Activated naive CD8-positive, alpha-beta T cell treated with anti-CD3 and anti-CD28 coated beads, Interleukin-2, amount 50 U/mL, for 24 hours (primary cell): Measurements from ENCODE around the gene MROH7.

ENCODE experiments used
- ATAC-seq: fragments of 150-1000 bp; cut with Tn5 transposase; one replicate; pipeline ENCODE4 v1.10.0; 2021
- DNase-seq: peaks from one replicate; pipeline ENCODE4 v3.0.0; 2021
- H3K27ac Mint-ChIP-seq: one replicate; pipeline ENCODE4 v1.8.0; 2021; ENCODE audit warnings: mild to moderate bottlenecking, mixed read lengths
- H3K27me3 Mint-ChIP-seq: one replicate; pipeline ENCODE4 v1.8.0; 2021; ENCODE audit warnings: mixed read lengths
- H3K36me3 Mint-ChIP-seq: one replicate; pipeline ENCODE4 v1.8.0; 2021; ENCODE audit warnings: low read depth, mixed read lengths
- H3K4me1 Mint-ChIP-seq: one replicate; pipeline ENCODE4 v1.8.0; 2021; ENCODE audit warnings: mixed read lengths
- H3K4me3 Mint-ChIP-seq: one replicate; pipeline ENCODE4 v1.8.0; 2021; ENCODE audit warnings: mild to moderate bottlenecking, moderate library complexity, mixed read lengths
- H3K9me3 Mint-ChIP-seq: one replicate; pipeline ENCODE4 v1.8.0; 2021; ENCODE audit warnings: mixed read lengths

The MROH7 gene

GRCh38 chr1:54606096-54606989 is 35.2 kb upstream of the MROH7 start:
- Mint-ChIP-seq H3K27ac (no peak overlapping the region), H3K9me3 (no peaks in the 10 kb centered on the region), H3K27me3 (no peaks in the 10 kb centered on the region), H3K4me3 (no peak overlapping the region), H3K4me1 (peaks cover 13% of the 10 kb centered on the region), H3K36me3 (no peaks in the 10 kb centered on the region)
- DNase-seq: no peak
- no peak for ATAC-seq

GRCh38 chr1:54606990-54607325 is 34.6 kb upstream of the MROH7 start:
- Mint-ChIP-seq H3K27me3 (no peaks in the 10 kb centered on the region), H3K9me3 (no peaks in the 10 kb centered on the region), H3K36me3 (no peaks in the 10 kb centered on the region), H3K4me3 (no peak overlapping the region), H3K27ac (no peak overlapping the region), H3K4me1 (peaks cover 13% of the 10 kb centered on the region)
- no peak for DNase-seq
- no peak for ATAC-seq

GRCh38 chr1:54607821-54608565 is 33.6 kb upstream of the MROH7 start:
- Mint-ChIP-seq H3K4me3 (no peak overlapping the region), H3K27me3 (no peaks in the 10 kb centered on the region), H3K4me1 (peaks cover 13% of the 10 kb centered on the region), H3K27ac (no peak overlapping the region), H3K9me3 (no peaks in the 10 kb centered on the region), H3K36me3 (no peaks in the 10 kb centered on the region)
- DNase-seq (no peak), ATAC-seq (no peak)

- DNase-seq: no peak
- Mint-ChIP-seq H3K9me3 (no peaks in the 10 kb centered on the region), H3K4me1 (peaks cover 13% of the 10 kb centered on the region), H3K27ac (no peak overlapping the region), H3K36me3 (no peaks in the 10 kb centered on the region), H3K27me3 (no peaks in the 10 kb centered on the region), H3K4me3 (no peak overlapping the region)
- no peak for ATAC-seq
These were observed 32.9 kb upstream of the MROH7 start for GRCh38 chr1:54608566-54609230.

GRCh38 chr1:54609301-54609921 is 32.2 kb upstream of the MROH7 start:
- DNase-seq: no peak
- H3K27ac Mint-ChIP-seq: no peak overlapping the region
- peaks cover 10% of the 10 kb centered on the region for H3K4me1 Mint-ChIP-seq
- no peaks in the 10 kb centered on the region for H3K27me3 Mint-ChIP-seq
- no peak for ATAC-seq
- no peaks in the 10 kb centered on the region for H3K9me3 Mint-ChIP-seq
- no peak overlapping the region for H3K4me3 Mint-ChIP-seq
- H3K36me3 Mint-ChIP-seq: no peaks in the 10 kb centered on the region

GRCh38 chr1:54610048-54610447 is 31.5 kb upstream of the MROH7 start:
- Mint-ChIP-seq H3K4me3 (no peak overlapping the region), H3K9me3 (no peaks in the 10 kb centered on the region), H3K27me3 (no peaks in the 10 kb centered on the region), H3K4me1 (peaks cover 4% of the 10 kb centered on the region), H3K36me3 (no peaks in the 10 kb centered on the region), H3K27ac (no peak overlapping the region)
- DNase-seq (no peak), ATAC-seq (no peak)

GRCh38 chr1:54610601-54611580 is 30.7 kb upstream of the MROH7 start:
- DNase-seq (no peak), ATAC-seq (no peak)
- H3K27ac Mint-ChIP-seq: no peak overlapping the region

GRCh38 chr1:54611621-54612020 is 30.0 kb upstream of the MROH7 start:
- Mint-ChIP-seq H3K4me1 (no peaks in the 10 kb centered on the region), H3K9me3 (no peaks in the 10 kb centered on the region), H3K4me3 (no peak overlapping the region), H3K27me3 (no peaks in the 10 kb centered on the region), H3K27ac (no peak overlapping the region), H3K36me3 (no peaks in the 10 kb centered on the region)
- ATAC-seq (no peak), DNase-seq (no peak)

More at GRCh38 chr1:54610601-54611580, 30.7 kb upstream of the MROH7 start:
- no peaks in the 10 kb centered on the region for H3K9me3 Mint-ChIP-seq
- H3K27me3 Mint-ChIP-seq: no peaks in the 10 kb centered on the region
- no peaks in the 10 kb centered on the region for H3K36me3 Mint-ChIP-seq
- no peak overlapping the region for H3K4me3 Mint-ChIP-seq
- no peaks in the 10 kb centered on the region for H3K4me1 Mint-ChIP-seq

- ATAC-seq (no peak), DNase-seq (no peak)
- Mint-ChIP-seq H3K27me3 (no peaks in the 10 kb centered on the region), H3K4me1 (no peaks in the 10 kb centered on the region), H3K9me3 (no peaks in the 10 kb centered on the region), H3K27ac (no peak overlapping the region), H3K4me3 (no peak overlapping the region), H3K36me3 (no peaks in the 10 kb centered on the region)
These were observed 27.6 kb upstream of the MROH7 start for GRCh38 chr1:54614024-54614423.

GRCh38 chr1:54614563-54614962 is 27.0 kb upstream of the MROH7 start:
- DNase-seq: no peak
- no peak for ATAC-seq

GRCh38 chr1:54615531-54616279 is 25.9 kb upstream of the MROH7 start:
- Mint-ChIP-seq H3K27me3 (no peaks in the 10 kb centered on the region), H3K4me1 (no peaks in the 10 kb centered on the region), H3K36me3 (no peaks in the 10 kb centered on the region), H3K9me3 (no peaks in the 10 kb centered on the region), H3K27ac (no peak overlapping the region), H3K4me3 (no peak overlapping the region)
- ATAC-seq: no peak
- DNase-seq: no peak

More at GRCh38 chr1:54614563-54614962, 27.0 kb upstream of the MROH7 start:
- no peak overlapping the region for H3K27ac Mint-ChIP-seq
- no peaks in the 10 kb centered on the region for H3K4me1 Mint-ChIP-seq
- H3K4me3 Mint-ChIP-seq: no peak overlapping the region
- no peaks in the 10 kb centered on the region for H3K9me3 Mint-ChIP-seq
- no peaks in the 10 kb centered on the region for H3K36me3 Mint-ChIP-seq
- H3K27me3 Mint-ChIP-seq: no peaks in the 10 kb centered on the region

GRCh38 chr1:54619749-54620148 is 21.8 kb upstream of the MROH7 start:
- Mint-ChIP-seq H3K4me1 (no peaks in the 10 kb centered on the region), H3K36me3 (no peaks in the 10 kb centered on the region), H3K27ac (no peak overlapping the region), H3K4me3 (no peak overlapping the region), H3K27me3 (no peaks in the 10 kb centered on the region), H3K9me3 (no peaks in the 10 kb centered on the region)
- DNase-seq (no peak), ATAC-seq (no peak)
